Activated CD4-positive, alpha-beta T cell treated with anti-CD3 and anti-CD28 coated beads for 48 hours (primary cell): Measurements from ENCODE around the gene SP9.

Experiments
- DNase-seq: peaks from one replicate; pipeline ENCODE4 v3.0.0-alpha.2; 2020

Gene SP9

GRCh38 chr2:174334781-174335251 is at the start of gene SP9:
SP9 (plus strand) TSS chr2:174334954; CDS start chr2:174335093, 139 bp downstream.
- peak; percentile 57 for DNase-seq

DNA sequence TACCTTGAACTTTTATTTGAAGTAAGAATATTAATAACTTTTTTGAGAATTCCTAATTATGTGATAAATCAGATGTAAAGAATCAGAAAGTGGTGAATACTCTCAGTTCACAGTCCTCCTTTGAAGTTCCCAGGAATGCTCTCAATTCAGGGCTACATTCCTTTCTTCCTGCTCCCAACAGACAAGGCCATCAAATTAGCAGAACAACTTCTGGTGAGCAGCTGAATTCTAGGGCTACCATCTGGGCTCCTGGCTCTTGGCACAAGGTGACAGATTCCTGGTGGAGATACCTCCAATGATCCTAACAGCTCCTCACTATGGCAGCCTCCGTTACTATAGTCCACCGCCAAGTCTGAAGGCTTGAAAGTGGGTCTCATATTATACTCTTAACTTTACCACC is 48.6 kb upstream of the SP9 start:
- DNase-seq = no peak

DNA sequence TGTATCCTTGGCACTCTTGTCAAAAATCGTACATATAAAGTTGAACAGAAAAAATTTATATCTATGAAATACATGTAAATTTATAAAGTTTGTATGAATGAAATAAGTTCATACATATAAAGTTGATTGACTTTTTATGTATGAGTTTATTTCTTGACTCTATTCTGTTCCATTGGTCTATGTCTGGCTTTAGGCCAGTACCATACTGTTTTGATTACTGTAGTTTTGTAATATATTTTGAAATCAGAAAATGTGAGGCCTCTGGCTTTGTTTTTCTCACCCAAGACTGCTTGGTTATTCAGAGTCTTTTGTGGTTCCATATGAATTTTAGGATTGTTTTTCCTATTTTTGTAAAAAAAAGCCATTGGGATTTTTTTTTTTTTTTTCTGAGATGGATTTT is 41.8 kb upstream of the SP9 start:
- DNase-seq = no peak

GRCh38 chr2:174300114-174300513 is 34.6 kb upstream of the SP9 start:
- DNase-seq = no peak

DNA sequence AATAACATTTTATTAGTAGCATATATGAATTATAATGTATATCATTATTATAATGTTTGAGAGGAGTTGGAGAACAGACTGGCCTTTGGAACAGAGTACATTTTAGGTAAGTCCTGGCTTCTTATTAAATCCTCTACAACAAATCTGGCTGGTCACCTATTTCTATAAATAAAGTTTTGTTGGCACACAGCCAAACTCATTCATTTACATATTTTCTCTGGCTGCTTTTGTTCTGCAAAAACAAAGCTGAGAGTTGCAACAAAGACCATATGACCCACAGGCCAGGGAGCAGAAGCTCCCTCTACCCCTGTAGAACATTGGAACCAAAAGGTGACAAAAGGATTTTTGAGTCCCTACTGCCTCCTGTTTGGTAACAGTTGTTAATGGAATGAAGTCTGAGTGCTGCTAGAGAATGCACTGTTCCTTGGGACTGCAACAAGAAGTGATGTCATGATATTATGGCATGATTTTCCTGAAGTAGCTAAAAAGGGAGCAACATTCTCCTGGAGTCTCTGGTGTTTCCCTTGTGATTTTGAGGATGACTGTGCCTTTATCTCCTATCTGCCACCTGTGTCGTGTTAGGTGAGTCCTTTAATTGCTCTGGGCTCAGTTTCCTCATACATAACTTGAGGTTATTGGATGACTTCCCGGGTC is 22.0 kb upstream of the SP9 start:
- DNase-seq = no peak

- no peak for DNase-seq
Observed at GRCh38 chr2:174322149-174322548, 12.6 kb upstream of the SP9 start.

GRCh38 chr2:174322746-174323145 is 12.0 kb upstream of the SP9 start:
- DNase-seq = no peak

DNA sequence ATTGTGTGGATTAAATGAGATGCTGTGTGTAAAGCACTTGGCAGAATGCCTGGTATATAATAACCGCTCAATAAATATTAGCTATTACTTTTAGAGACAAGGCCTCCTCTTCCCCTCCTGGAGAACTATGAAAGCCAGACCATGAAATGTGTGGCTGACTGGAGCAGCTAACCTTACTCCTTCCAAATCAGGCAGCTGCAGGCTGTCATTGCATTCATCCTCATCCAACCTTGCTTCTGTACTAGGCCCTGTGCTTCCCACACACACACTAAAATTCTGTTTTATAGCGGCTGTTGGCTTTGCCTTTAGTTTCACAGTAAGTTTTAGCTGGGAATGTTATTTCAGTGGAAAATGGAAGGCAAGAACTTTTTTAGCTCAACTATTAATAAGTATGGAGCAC is 10.2 kb upstream of the SP9 start:
- no peak for DNase-seq

- DNase-seq = no peak
Observed at GRCh38 chr2:174325373-174326160, 9.2 kb upstream of the SP9 start.

GRCh38 chr2:174326161-174327020 is 8.4 kb upstream of the SP9 start:
- peak; percentile 28 for DNase-seq

- DNase-seq = peak; percentile 37
Observed at GRCh38 chr2:174327021-174327840, 7.5 kb upstream of the SP9 start.

DNA sequence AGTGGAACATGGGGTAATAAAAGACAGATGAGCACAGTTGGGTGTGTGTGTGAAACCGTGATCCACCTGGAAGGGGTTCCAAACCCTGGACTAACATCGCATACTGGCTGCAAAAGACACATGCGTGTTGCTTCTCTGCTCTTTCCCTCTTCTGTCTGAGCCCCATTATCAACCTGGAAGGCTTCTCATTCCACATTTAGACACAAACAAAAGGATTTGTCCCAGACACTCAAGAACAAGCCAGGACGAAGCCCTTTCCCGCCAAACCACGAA is 7.0 kb upstream of the SP9 start:
- no peak for DNase-seq

GRCh38 chr2:174328114-174328960 is 6.4 kb upstream of the SP9 start:
- no peak for DNase-seq

GRCh38 chr2:174328961-174329715 is 5.6 kb upstream of the SP9 start:
- no peak for DNase-seq

GRCh38 chr2:174330945-174331594 is 3.7 kb upstream of the SP9 start:
- DNase-seq = no peak

GRCh38 chr2:174331595-174332216 is 3.0 kb upstream of the SP9 start:
- no peak for DNase-seq

DNA sequence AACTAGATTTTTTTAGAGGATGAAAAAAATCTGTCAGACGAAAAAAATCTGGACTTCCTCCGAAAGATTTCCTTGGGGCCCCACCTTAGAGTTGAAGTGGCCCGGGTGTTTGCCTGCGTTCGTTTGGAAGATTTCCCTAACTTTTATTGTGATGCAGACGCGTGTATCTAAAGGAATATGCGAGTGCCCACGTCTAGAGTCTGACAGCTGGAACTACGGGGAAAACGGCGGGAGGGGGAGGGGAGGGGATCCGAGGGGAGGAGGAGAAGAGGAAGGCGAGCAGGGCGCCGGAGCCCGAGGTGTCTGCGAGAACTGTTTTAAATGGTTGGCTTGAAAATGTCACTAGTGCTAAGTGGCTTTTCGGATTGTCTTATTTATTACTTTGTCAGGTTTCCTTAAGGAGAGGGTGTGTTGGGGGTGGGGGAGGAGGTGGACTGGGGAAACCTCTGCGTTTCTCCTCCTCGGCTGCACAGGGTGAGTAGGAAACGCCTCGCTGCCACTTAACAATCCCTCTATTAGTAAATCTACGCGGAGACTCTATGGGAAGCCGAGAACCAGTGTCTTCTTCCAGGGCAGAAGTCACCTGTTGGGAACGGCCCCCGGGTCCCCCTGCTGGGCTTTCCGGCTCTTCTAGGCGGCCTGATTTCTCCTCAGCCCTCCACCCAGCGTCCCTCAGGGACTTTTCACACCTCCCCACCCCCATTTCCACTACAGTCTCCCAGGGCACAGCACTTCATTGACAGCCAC is 2.4 kb upstream of the SP9 start:
- DNase-seq = no peak

- no peak for DNase-seq
Observed at GRCh38 chr2:174333017-174333371, 1.8 kb upstream of the SP9 start.
